Hematopoietic multipotent progenitor cell treated with erythropoietin and hydrocortisone succinate and interleukin-3 and kit ligand, for 4 days (in vitro differentiated cells): ENCODE data around the gene PKIG.

Experiments used
- DNase-seq: peaks from one replicate; pipeline ENCODE4 v3.0.0-alpha.2; 2015

Gene PKIG

GRCh38 chr20:44621325-44621724, 38.9 kb downstream of the PKIG start:
- no peak for DNase-seq

- no peak for DNase-seq
These were observed 39.6 kb downstream of the PKIG start for GRCh38 chr20:44621939-44622338.

GRCh38 chr20:44622501-44623270, 40.3 kb downstream of the PKIG start:
- no peak for DNase-seq

- DNase-seq = no peak
These were observed 41.8 kb downstream of the PKIG start for GRCh38 chr20:44624152-44624551.

- DNase-seq = no peak
These were observed 42.4 kb downstream of the PKIG start for GRCh38 chr20:44624743-44625271.

- no peak for DNase-seq
These were observed 43.0 kb downstream of the PKIG start for GRCh38 chr20:44625361-44625760.

- no peak for DNase-seq
These were observed 43.9 kb downstream of the PKIG start for GRCh38 chr20:44626278-44626677.

GRCh38 chr20:44627364-44628010, 45.1 kb downstream of the PKIG start:
- no peak for DNase-seq

GRCh38 chr20:44629017-44629385, 46.6 kb downstream of the PKIG start:
- DNase-seq = no peak

GRCh38 chr20:44629542-44629941, 47.2 kb downstream of the PKIG start:
- no peak for DNase-seq

GRCh38 chr20:44630297-44630696, 47.9 kb downstream of the PKIG start:
- no peak for DNase-seq

GRCh38 chr20:44632103-44632752, 49.8 kb downstream of the PKIG start:
- no peak for DNase-seq

GRCh38 chr20:44633187-44633810, 50.9 kb downstream of the PKIG start:
- no peak for DNase-seq

GRCh38 chr20:44633872-44634600, 51.7 kb downstream of the PKIG start:
- DNase-seq = peak; percentile 23

- DNase-seq = no peak
These were observed 53.5 kb downstream of the PKIG start for GRCh38 chr20:44635877-44636276.

GRCh38 chr20:44637042-44637441, 54.7 kb downstream of the PKIG start:
- DNase-seq = no peak

- no peak for DNase-seq
These were observed 55.4 kb downstream of the PKIG start for GRCh38 chr20:44637522-44638372.

GRCh38 chr20:44640522-44640921, 58.1 kb downstream of the PKIG start:
- no peak for DNase-seq

- no peak for DNase-seq
These were observed 58.9 kb downstream of the PKIG start for GRCh38 chr20:44641325-44641724.

GRCh38 chr20:44642203-44643153, 60.1 kb downstream of the PKIG start:
- DNase-seq = peak; percentile 87

GRCh38 chr20:44643154-44643519, 60.8 kb downstream of the PKIG start:
- no peak for DNase-seq
